Renal cortex interstitium (tissue), 11 donors: ENCODE results near the gene TTC7B. TPM values are rescaled to one million over a fixed set of nuclear protein-coding genes. Genes with fewer than 3 reads are reported as not detected.

Experiments
- DNase-seq, 11 donors: peaks; one replicate each; pipeline ENCODE4 v3.0.0-alpha.2; 2013; ENCODE audit warnings: low read depth in 9 of 11, low spot score in 4 of 11; ENCODE audit errors: extremely low read depth in 1 of 11
- polyA plus RNA-seq, 3 donors: library from polyadenylated mRNA; unstranded; fragments of 120-200 nt; gene quantifications; one replicate each; pipeline ENCODE4 v1.2.1, GENCODE V29; 2013; ENCODE audit not compliant: insufficient read length in 3 of 3

The TTC7B gene
- polyA plus RNA-seq, 3 donors: 38.2 to 46.1 (median 44.1) TPM

GRCh38 chr14:90508536-90509254 lies 307.5 kb downstream of the TTC7B start:
- DNase-seq: no peak

- no peak for DNase-seq
Measured at GRCh38 chr14:90508036-90508435, 308.2 kb downstream of the TTC7B start.

GRCh38 chr14:90507428-90507827 lies 308.8 kb downstream of the TTC7B start:
- DNase-seq: no peak

GRCh38 chr14:90506748-90507147 lies 309.5 kb downstream of the TTC7B start:
- no peak for DNase-seq

- no peak for DNase-seq
Measured at GRCh38 chr14:90505531-90505930, 310.7 kb downstream of the TTC7B start.

GRCh38 chr14:90504643-90505042 lies 311.6 kb downstream of the TTC7B start:
- no peak for DNase-seq

GRCh38 chr14:90503582-90503981 lies 312.6 kb downstream of the TTC7B start:
- no peak for DNase-seq

- no peak for DNase-seq
Measured at GRCh38 chr14:90502760-90503159, 313.5 kb downstream of the TTC7B start.

GRCh38 chr14:90500665-90501370 lies 315.4 kb downstream of the TTC7B start:
- no peak for DNase-seq

GRCh38 chr14:90499908-90500664 lies 316.1 kb downstream of the TTC7B start:
- DNase-seq: no peak

- DNase-seq: no peak
Measured at GRCh38 chr14:90499121-90499520, 317.1 kb downstream of the TTC7B start.

- DNase-seq: no peak
Measured at GRCh38 chr14:90498198-90498597, 318.0 kb downstream of the TTC7B start.

- no peak for DNase-seq
Measured at GRCh38 chr14:90496379-90496778, 319.9 kb downstream of the TTC7B start.

GRCh38 chr14:90495357-90496276 lies 320.6 kb downstream of the TTC7B start:
- DNase-seq: peak; percentile 65 to 92 (median 81)

- DNase-seq: no peak
Measured at GRCh38 chr14:90491911-90492531, 324.2 kb downstream of the TTC7B start.

GRCh38 chr14:90491221-90491885 lies 324.9 kb downstream of the TTC7B start:
- DNase-seq: no peak

- DNase-seq: no peak
Measured at GRCh38 chr14:90490720-90491050, 325.5 kb downstream of the TTC7B start.
